GM21717 (cell line): ENCODE measurements around the gene GAST.
A peak's percentile ranks its signal among the peaks of the same experiment; 100 is the strongest.
"Not testable (repeated sequence)": the region's sequence is repeated elsewhere in the genome, so short reads cannot be mapped to it uniquely, and the experiment has no call there.

ENCODE experiments used
- ATAC-seq: cut with Tn5 transposase; IDR thresholded peaks from one replicate; pipeline ENCODE4 v1.9.1; 2021; ENCODE audit warnings: mild to moderate bottlenecking, moderate library complexity; ENCODE audit not compliant: unreplicated experiment

GAST gene

DNA sequence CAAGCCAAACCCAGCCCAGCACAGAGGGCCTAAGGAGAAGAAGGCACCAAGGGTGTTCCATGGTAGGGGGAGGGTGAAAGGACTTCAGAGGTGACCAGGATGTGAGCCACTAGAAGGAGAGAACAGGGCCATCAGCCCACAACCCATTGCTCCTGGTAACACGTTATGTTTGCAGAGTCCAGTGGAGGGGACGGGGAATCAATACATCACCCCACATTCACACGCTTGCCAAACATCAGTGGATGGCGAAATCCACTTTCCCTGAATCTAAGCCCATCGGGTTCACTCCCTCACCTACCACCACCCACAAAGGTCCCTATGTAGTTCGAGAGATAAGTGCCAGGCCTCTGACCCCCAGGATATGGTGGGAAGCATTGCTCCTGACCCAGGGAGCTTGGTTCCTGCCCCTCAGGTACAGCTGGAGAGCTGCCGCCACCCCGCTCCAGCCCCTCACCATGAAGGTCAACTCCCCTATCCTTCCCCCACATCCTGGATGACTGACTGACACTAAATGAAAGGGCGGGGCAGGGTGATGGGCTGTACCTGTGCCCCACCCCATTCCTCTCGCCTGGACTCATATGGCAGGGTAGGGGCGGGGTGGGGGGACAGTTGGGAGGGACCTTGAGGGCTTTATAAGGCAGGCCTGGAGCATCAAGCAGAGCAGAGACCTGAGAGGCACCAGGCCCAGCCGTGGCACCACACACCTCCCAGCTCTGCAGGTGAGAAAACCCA, at the start of gene GAST:
Gene GAST, plus strand, starts transcription at position 663 of the 732 bp plus-strand sequence. CDS start 3,106 bp downstream, outside the sequence.
- no peak for ATAC-seq

DNA sequence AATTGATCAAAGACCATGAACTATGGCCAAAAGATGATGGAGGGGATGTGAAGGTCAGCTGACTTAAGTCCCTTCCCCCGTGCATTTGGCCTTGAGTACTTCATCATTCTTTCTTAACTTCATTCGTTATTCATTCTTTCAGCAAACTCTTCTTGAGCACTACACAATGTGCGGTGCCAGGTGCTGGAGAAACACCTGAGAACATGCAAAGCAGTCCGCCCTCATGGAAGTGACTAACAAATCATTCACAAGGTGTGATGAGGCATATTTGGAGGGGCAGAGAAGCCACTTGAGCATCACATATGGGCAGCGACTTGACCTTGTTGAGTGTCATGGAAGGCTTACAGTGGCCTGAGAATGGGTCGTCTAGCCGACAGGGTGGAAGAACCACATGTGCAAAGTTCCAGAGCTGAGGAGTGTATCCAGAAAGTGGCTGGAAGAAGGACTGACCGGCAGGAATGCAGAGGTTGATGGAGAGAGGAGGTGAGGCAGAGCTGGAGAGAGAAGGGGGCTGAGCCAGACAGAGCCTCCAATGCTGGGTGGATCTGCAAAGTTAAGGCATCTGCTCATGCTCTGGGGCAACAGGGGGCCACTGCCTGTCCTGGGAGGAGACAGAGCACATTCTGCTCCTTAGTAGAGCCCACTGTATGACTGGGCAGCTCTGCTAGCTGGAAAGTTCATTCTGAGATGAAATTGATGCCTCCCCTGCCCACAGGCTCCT, 48.5 kb upstream of the GAST start:
- no peak for ATAC-seq

- ATAC-seq = no peak
Observed at GRCh38 chr17:41664172-41664457, 48.0 kb upstream of the GAST start.

DNA sequence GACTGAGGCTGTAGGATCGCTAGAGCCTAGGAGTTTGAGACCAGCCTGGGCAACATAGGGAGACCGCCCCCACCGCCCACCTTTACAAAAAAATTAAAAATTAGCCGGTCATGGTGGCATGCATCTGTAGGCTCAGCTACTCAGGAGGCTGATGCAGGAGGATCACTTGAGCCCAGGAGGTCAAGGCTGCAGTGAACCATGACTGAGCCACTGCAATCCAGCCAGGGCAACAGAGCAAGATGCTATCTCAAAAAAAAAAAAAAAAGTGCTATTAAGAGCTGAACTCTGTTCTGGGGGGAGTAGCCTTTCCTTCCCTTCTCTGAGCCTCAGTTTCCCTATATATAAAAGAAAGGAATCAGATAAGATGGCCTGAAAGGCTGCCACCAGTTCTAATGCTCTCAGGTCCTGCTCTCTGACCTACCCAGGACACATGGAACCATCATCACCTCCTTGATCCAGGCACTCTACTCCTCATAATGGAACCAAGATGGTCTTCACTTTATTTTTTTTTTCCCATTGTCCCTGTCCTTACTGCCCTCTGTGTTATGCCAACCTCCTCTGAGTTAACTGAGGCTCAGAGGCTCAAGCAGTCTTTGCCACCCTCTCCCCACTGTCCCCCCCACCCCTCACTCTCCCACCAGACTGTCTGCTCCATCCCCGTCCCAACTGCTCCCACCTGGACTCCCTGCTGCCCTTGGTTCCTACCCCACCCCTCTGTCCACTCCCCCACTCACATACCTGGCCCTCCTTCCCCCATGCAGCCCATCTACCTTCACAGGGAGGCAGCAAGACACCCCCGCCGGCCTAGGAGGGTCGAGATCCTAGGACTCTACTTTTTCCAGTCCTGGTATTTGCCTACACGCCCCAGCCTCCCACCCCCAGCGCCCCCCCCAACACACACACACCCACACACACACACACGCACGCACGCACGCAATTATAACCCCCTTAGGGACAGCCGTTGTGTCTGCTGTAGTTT, 47.3 kb upstream of the GAST start:
- ATAC-seq = no peak

GRCh38 chr17:41665566-41666236, 46.4 kb upstream of the GAST start:
- peak; percentile 44 for ATAC-seq

DNA sequence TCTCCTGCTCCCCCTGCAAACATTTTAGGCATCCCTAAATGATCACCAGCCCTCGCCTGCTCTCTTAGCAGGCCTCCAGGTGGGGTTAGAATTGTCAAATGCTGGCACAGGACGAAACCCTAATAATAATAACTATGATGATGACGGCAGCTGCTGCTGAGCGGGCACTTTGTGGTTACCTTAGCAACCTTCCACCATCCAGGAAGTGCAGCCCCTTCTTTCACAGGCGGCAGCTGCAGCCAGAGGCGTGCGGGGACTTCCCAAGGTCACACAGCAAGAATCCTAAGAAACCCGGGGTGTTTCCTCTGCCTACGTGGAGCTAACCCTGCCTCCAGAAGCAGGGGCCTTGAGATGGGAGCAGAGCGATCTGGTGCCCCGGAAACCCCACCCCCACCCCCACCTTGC, 45.9 kb upstream of the GAST start:
- ATAC-seq = peak; percentile 41

DNA sequence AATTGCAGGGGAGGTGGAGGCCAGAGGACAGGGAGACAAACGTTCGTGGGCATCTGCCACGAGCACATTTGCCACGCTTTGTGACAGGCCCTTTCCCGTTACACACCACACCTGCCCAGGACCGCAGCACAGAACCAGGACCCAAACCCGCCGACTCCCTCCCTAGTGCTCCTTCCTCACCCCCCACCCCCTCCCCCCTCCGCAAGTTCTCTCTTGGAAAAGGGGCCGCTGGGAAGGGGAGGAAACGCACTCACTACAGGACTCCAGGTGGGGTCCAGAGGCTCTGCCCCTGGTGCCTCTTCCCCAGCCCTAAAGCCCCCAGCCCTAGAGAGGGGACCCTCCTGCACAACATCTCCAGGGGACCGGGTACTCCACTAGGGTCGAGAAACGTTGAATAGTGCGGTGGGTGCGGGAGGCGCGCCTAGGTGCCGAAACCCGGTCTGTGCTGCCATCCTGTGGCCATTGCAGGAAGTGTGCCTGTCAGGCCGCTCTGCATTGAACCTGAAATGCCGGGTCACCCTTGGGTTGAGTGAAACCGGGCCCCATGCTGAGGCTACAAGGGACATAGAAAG, 45.3 kb upstream of the GAST start:
- peak; percentile 47 for ATAC-seq

DNA sequence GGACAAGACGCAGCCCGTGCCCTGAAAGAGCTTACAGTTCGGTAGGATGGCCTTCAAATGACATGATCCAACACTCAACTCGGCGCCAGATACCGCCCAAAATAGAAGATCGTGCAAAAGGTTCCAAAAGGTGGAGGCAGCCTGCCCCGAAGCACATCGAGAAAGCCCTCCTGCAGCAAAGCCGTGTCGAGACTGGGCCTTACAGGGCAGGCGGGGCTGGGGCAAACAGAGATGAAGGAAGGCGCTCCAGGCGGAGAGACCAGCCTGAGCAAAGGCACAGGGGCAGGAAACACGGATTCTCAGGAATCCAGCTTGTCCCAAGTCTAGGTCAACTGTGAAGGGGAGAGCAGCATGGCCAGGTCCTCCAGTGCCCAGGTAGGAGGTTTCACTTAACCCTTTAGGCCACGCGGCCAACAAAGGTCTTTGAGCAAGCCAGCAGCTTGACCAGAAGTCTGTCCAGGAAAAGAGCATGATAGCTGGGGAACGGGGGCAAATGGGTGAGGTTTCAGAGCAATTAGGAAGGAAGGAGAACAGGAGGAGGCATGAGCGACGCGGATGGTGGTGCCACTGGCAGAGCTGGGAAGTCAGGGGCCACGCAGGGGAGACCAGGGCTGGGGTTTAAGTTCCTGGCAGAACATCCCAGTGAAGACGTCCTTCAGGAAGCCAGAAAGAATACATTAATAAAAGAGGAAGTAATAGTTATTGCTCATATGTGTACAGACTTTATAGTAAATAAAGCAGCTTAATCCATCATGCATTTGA, 44.7 kb upstream of the GAST start:
- ATAC-seq = no peak

DNA sequence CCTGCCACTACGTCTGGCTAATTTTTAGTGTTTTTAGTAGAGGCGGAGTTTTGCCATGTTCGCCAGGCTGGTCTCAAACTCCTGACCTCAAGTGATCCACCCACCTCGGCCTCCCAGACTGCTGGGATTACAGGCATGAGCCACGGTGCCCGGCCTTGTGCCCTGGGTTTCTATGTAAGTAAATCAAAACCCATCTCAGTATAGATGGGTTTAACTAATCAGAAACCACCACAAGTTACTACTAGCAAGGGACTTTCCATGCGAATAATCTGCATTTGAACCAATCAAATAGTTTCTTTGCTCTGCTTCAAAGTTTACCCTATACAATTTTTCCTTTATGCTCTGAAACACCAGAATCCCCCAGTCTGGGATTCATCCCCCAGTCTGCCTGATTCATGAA, 40.0 kb upstream of the GAST start:
- no peak for ATAC-seq

DNA sequence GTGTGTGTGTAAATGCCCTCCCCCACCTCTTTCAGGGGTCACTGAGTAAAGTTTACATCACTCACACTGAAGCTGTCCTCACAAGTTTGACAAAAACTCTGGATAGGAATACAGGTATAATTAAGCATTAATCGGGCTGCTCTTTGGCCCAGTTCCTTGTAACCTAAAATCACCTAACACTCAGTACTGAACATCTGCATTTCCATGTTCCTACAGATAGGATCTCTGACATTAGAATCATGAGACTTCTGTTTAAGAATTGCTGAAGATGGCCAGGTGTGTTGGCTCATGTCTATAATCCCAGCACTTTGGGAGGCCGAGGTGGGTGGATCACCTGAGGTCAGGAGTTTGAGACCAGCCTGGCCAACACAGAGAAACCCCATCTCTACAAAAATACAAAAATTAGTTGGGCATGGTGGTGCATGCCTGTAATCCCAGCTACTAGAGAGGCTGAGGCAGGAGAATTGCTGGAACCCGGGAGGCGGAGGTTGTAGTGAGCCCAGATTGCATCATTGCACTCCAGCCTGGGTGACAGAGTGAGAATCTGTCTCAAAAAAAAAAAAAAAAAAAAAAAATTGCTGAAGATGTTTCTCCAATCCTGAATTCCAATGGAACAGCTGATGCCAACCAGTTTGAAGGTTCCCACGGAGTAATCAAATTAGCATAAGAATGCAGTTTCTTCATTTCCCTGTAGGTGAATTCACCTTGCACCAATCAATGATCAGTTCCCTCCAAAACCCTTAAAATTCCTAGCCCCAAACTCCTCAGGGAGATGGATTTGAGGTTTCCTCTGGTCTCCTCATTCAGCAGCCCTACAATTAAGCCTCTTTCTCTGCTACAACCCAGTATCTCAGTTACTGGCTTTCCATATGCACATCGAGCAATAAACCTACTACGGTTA, 36.7 kb upstream of the GAST start:
- ATAC-seq = not testable (repeated sequence)

DNA sequence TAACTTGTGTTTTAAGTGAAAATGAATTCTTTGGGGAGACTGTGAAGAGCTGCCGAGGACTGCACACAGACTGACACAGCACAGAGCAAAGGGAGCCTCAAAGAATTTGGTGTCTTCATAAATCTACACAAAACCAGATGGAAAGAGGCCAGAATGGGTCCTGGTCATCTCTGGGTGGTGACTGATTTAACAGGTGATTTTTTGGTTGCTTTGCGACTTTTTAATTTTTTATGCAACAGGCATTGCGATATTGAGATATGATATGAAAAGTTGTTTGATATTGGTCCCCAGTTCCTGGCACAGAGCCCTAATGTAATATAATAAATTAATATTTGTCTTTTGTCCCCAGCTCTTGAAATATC, 36.1 kb upstream of the GAST start:
- ATAC-seq = no peak

DNA sequence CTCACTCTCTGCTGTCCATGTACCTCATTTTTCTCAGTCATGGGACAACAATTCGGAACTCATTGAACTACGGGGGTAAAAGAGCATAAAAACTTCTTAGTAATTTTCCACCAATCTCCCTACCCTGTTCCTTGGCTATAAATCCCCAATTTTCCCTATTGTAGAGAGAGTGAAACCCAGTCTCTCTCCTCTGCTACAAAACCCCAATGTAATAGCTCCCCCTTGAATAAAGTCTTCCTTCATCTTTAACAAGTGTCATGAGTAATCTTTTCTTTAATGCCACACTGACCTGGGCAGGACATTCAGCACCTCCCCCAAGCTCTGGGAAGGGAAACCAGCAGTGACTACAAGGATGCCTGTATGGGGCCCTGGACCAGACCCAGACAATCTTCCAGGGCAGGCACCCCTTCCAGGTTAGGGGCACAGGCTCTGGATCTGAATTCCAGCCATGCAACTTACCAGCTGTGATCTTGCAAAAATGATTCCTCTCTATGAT, 33.7 kb upstream of the GAST start:
- peak; percentile 15 for ATAC-seq

DNA sequence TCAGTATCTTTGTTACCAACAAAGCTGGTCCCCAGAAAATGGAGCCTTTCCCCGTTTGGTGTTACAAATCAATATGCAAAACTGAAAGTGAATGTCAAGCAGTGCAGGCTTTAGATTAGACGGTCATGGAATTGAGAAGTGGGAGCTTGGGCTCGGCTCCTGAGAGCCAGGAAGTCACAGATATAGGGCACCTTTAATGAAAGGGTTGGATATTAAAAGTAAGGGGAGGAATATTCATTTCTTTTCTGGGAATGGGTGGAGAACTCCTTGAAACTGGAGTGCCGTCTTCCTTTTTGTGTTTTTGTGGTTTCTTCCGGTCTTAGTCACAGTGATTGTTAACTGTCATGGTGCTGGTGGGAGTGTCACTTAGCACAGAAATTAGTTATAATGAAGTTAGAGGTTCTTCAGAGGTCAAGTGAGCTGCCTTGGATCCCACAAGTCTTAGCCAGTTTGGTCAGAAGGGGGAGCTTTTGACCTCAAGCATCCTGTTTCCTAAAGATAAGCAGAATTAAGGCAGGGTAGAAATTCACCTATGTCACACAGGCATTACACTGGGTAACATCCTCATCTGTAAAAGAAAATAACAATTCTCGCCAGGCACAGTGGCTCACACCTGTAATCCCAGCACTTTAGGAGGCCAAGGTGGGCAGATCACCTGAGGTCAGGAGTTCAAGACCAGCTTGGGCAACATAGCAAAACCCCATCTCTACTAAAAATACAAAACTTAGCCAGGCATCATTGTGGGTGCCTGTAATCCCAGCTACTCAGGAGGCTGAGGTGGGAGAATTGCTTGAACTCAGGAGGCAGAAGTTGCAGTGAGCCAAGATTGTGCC, 33.0 kb upstream of the GAST start:
- peak; percentile 61 for ATAC-seq

DNA sequence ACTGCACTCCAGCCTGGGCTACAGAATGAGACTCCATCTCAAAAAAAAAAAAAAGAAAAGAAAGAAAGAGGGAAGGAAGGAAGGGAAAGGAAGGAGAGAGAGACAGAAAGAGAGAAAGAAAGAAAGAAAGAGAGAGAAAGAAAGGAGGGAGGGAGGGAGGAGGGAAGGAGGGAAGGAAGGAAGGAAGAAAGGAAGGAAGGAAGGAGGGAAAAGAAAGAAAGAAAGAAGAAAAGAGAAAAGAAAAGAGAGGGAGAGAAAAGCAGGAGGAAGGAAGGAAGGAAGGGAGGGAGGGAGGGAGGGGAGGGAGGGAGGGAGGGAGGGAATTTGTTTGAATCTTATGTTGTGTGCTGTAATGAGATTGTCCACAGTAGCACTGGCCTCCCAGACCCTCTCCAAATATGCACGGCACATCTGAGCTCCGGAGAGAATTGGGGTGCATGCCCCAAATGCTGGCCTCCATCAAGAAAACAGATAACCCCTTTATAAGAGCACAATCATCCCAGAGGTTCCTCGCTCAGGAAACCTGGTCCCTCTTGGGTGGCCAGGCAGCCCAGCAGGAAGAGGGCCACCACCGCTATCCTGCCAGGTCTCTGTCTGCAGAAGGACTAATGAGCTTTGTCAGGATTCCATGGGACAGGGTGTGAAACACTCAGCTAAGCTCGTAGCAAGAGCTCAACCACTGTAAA, 32.2 kb upstream of the GAST start:
- no peak for ATAC-seq

DNA sequence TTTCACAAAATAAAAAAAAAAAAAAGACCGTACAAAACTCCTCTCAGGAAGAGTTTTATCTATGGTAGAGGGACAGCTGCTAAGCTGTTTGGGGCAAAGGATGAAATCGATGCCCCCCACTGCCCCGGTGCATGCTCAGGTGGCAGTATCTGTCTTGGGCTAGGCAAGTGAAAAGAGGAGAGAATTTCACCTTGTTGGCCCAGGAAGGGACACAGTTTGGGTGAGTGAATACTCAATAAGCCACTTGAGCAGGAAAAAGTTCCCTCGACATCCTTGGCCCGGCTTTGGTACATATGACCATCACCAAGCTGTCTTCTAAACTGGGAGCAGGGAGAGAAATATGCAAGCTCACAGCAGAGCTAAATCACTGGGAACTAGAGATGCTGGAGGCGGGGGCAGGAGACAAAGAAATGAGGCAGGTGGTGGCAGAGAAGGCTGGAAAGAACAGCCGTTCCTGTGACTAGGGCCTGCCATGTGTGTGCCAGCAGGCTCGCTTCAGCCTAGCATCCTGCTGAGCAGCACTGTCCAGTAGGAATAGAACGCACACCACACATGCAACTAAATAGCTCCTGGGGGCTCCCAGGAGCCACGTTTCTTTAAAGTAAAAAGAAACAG, 31.6 kb upstream of the GAST start:
- no peak for ATAC-seq

- ATAC-seq = no peak
Observed at GRCh38 chr17:41681776-41682175, 30.4 kb upstream of the GAST start.

DNA sequence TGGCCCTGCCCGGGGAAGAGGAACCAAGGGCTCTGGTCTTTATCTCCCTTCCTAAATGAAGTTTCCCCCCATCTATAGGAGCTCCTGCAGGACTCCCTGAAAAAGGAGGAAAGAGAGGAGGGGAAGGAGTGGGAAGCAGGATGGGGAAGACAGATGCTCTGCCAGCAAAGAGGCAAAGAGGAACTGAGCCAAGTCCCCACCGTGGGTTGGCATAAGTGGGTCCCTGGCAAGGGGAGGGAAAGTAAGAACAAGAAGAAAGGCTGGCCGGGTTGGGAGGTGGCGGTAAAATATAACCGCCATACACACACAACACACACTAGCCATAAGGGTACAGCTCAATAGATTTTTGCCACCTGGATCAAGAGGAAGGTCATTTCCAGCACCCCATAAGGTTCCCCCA, 29.5 kb upstream of the GAST start:
- no peak for ATAC-seq
